SK-N-SH treated with all-trans-retinoic acid at 6 μM for 48 hours (cell line): ENCODE results near the gene HDAC4.

Source experiments
- ATAC-seq: fragments of 200-7000 bp; cut with Tn5 transposase; 3 replicates; pipeline ENCODE4 v1.9.1; 2020; ENCODE audit warnings: mild to moderate bottlenecking, moderate library complexity
- BACH2 ChIP-seq: fragments of 250-450 bp; sonication (Bioruptor Pico); IDR thresholded peaks from 2 replicates; pipeline ENCODE4 v1.9.0; 2021; ENCODE audit warnings: mild to moderate bottlenecking, borderline replicate concordance
- CSDC2 ChIP-seq: fragments of 250-450 bp; sonication (Bioruptor Pico); IDR thresholded peaks from 2 replicates; pipeline ENCODE4 v1.5.0; 2020; ENCODE audit warnings: mild to moderate bottlenecking, moderate library complexity
- ESRRG ChIP-seq: fragments of 250-450 bp; sonication (Bioruptor Pico); IDR thresholded peaks from 2 replicates; pipeline ENCODE4 v1.6.1; 2021; ENCODE audit warnings: mild to moderate bottlenecking
- GLIS3 ChIP-seq: fragments of 250-450 bp; sonication (Bioruptor Pico); IDR thresholded peaks from 2 replicates; pipeline ENCODE4 v1.5.0; 2020; ENCODE audit warnings: mild to moderate bottlenecking, moderate library complexity
- ISL1 ChIP-seq: fragments of 250-450 bp; sonication (Bioruptor Pico); IDR thresholded peaks from 2 replicates; pipeline ENCODE4 v2.1.2; 2022; ENCODE audit warnings: mild to moderate bottlenecking, moderate library complexity
- OSR1 ChIP-seq: fragments of 250-450 bp; sonication (Bioruptor Pico); IDR thresholded peaks from 2 replicates; pipeline ENCODE4 v1.8.0; 2022; ENCODE audit warnings: moderate library complexity, mild to moderate bottlenecking, inconsistent platforms
- PPARA ChIP-seq: fragments of 250-450 bp; sonication (Bioruptor Pico); IDR thresholded peaks from 2 replicates; pipeline ENCODE4 v1.5.0; 2020; ENCODE audit warnings: mild to moderate bottlenecking, borderline replicate concordance
- RARB ChIP-seq: fragments of 250-450 bp; sonication (Bioruptor Pico); IDR thresholded peaks from 2 replicates; pipeline ENCODE4 v1.8.0; 2021; ENCODE audit warnings: mild to moderate bottlenecking, moderate library complexity
- SNAI2 ChIP-seq: fragments of 250-450 bp; sonication (Bioruptor Pico); IDR thresholded peaks from 2 replicates; pipeline ENCODE4 v1.5.0; 2020; ENCODE audit warnings: mild to moderate bottlenecking, moderate library complexity
- TCF4 ChIP-seq: fragments of 250-450 bp; sonication (Bioruptor Pico); IDR thresholded peaks from 2 replicates; pipeline ENCODE4 v1.8.0; 2021; ENCODE audit warnings: mild to moderate bottlenecking, moderate library complexity, borderline replicate concordance
- TOX ChIP-seq: fragments of 250-450 bp; sonication (Bioruptor Pico); IDR thresholded peaks from 2 replicates; pipeline ENCODE4 v1.8.0; 2021; ENCODE audit warnings: mild to moderate bottlenecking, moderate library complexity, borderline replicate concordance
- ZC3H10 ChIP-seq: fragments of 250-450 bp; sonication (Bioruptor Pico); IDR thresholded peaks from 2 replicates; pipeline ENCODE4 v1.5.1; 2021; ENCODE audit warnings: mild to moderate bottlenecking, moderate library complexity
- ZFP3 ChIP-seq: fragments of 250-450 bp; sonication (Bioruptor Pico); IDR thresholded peaks from 2 replicates; pipeline ENCODE4 v1.5.0; 2020; ENCODE audit warnings: mild to moderate bottlenecking, moderate library complexity
- ZFP30 ChIP-seq: fragments of 450-650 bp; formaldehyde crosslinking; IDR thresholded peaks from 2 replicates; pipeline ENCODE4 v1.5.0; 2022; ENCODE audit warnings: mild to moderate bottlenecking, moderate library complexity
- ZNF565 ChIP-seq: fragments of 450-650 bp; formaldehyde crosslinking; conservative IDR thresholded peaks from 2 replicates; pipeline ENCODE4 v1.5.0; 2020; ENCODE audit warnings: low read depth, mild to moderate bottlenecking, moderate library complexity
- ZNF70 ChIP-seq: fragments of 450-650 bp; formaldehyde crosslinking; IDR thresholded peaks from 2 replicates; pipeline ENCODE4 v1.5.0; 2020; ENCODE audit warnings: mild to moderate bottlenecking, moderate library complexity
- ZNF8 ChIP-seq: fragments of 450-650 bp; formaldehyde crosslinking; IDR thresholded peaks from 2 replicates; pipeline ENCODE4 v1.5.0; 2020; ENCODE audit warnings: mild to moderate bottlenecking, moderate library complexity
- TF ChIP-seq, protein P1 (sequence below): fragments of 250-450 bp; sonication (Bioruptor Pico); IDR thresholded peaks from 2 replicates; pipeline ENCODE4 v1.8.0; 2020; ENCODE audit warnings: mild to moderate bottlenecking, moderate library complexity, borderline replicate concordance
- TF ChIP-seq, protein P2 (sequence below): fragments of 250-450 bp; sonication (Bioruptor Pico); IDR thresholded peaks from 2 replicates; pipeline ENCODE4 v1.5.1; 2020; ENCODE audit warnings: low read depth, mild to moderate bottlenecking, moderate library complexity
- TF ChIP-seq, protein P3 (sequence below): fragments of 250-450 bp; sonication (Bioruptor Pico); IDR thresholded peaks from 2 replicates; pipeline ENCODE4 v1.8.0; 2021; ENCODE audit warnings: low read depth, mild to moderate bottlenecking, moderate library complexity, borderline replicate concordance
- TF ChIP-seq, protein P4 (sequence below): fragments of 250-450 bp; sonication (Bioruptor Pico); IDR thresholded peaks from 2 replicates; pipeline ENCODE4 v1.5.0; 2020; ENCODE audit warnings: mild to moderate bottlenecking, moderate library complexity

HDAC4 gene

DNA sequence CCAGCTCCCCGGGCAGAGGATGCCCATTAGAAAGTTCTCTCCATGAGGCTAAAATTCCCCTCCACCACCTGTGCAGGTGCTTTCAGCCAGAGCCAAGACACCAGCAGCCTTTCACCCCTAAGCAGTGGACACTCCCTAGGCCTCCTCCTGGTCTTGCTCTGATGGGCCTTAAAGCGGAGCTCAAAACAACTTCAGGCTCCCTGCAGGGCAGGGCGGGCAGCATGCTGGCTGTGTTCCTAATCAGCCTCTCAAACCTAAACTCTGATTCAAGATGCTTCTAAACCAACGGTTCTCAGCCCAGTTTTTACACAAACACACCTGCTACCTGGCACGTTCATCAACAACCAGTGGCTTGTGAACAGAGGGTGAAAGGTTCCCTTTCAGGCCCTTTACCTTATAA is 298.6 kb downstream of the HDAC4 start:
- no peak for ATAC-seq
- TF ChIP-seq, protein P1, sequence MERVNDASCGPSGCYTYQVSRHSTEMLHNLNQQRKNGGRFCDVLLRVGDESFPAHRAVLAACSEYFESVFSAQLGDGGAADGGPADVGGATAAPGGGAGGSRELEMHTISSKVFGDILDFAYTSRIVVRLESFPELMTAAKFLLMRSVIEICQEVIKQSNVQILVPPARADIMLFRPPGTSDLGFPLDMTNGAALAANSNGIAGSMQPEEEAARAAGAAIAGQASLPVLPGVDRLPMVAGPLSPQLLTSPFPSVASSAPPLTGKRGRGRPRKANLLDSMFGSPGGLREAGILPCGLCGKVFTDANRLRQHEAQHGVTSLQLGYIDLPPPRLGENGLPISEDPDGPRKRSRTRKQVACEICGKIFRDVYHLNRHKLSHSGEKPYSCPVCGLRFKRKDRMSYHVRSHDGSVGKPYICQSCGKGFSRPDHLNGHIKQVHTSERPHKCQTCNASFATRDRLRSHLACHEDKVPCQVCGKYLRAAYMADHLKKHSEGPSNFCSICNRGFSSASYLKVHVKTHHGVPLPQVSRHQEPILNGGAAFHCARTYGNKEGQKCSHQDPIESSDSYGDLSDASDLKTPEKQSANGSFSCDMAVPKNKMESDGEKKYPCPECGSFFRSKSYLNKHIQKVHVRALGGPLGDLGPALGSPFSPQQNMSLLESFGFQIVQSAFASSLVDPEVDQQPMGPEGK (CRISPR knock-in tag) = no peak
- TF ChIP-seq ZC3H10 (no peak), SNAI2 (CRISPR knock-in tag) (no peak), ZNF70 (CRISPR knock-in tag) (no peak), ISL1 (CRISPR knock-in tag) (no peak), ZFP30 (CRISPR knock-in tag) (no peak), ESRRG (CRISPR knock-in tag) (no peak), TOX (CRISPR knock-in tag) (no peak), ZFP3 (CRISPR knock-in tag) (no peak), ZNF565 (no peak), PPARA (no peak)

DNA sequence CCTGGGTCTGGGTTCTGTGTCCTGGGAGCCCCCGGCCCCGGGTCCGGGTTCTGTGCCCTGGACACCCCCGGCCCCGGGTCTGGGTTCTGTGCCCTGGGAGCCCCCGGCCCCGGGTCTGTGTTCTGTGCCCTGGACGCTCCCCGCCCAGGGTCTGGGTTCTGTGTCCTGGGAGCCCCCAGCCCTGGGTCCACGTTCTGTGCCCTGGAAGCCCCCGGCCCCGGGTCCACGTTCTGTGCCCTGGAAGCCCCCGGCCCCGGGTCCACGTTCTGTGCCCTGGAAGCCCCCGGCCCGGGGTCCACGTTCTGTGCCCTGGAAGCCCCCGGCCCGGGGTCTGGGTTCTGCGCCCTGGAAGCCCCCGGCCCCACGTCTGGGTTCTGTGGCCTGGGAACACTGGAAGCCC is 299.0 kb downstream of the HDAC4 start:
- ATAC-seq = no peak
- no peak for TF ChIP-seq ZC3H10
- TF ChIP-seq GLIS3 (CRISPR knock-in tag) = no peak
- TF ChIP-seq OSR1 (CRISPR knock-in tag) = no peak
- no peak for TF ChIP-seq TOX (CRISPR knock-in tag)
- no peak for TF ChIP-seq ZNF8 (CRISPR knock-in tag)
- no peak for TF ChIP-seq TCF4
- no peak for TF ChIP-seq ZFP30 (CRISPR knock-in tag)
- no peak for TF ChIP-seq ESRRG (CRISPR knock-in tag)
- no peak for TF ChIP-seq ZFP3 (CRISPR knock-in tag)
- no peak for TF ChIP-seq ISL1 (CRISPR knock-in tag)
- TF ChIP-seq, protein P2, sequence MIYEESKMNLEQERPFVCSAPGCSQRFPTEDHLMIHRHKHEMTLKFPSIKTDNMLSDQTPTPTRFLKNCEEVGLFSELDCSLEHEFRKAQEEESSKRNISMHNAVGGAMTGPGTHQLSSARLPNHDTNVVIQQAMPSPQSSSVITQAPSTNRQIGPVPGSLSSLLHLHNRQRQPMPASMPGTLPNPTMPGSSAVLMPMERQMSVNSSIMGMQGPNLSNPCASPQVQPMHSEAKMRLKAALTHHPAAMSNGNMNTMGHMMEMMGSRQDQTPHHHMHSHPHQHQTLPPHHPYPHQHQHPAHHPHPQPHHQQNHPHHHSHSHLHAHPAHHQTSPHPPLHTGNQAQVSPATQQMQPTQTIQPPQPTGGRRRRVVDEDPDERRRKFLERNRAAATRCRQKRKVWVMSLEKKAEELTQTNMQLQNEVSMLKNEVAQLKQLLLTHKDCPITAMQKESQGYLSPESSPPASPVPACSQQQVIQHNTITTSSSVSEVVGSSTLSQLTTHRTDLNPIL (CRISPR knock-in tag) = no peak
- no peak for TF ChIP-seq ZNF565
- TF ChIP-seq CSDC2 = no peak
- TF ChIP-seq, protein P1 (CRISPR knock-in tag) = no peak
- TF ChIP-seq ZNF70 (CRISPR knock-in tag) = no peak
- no peak for TF ChIP-seq RARB (CRISPR knock-in tag)
- TF ChIP-seq, protein P3, sequence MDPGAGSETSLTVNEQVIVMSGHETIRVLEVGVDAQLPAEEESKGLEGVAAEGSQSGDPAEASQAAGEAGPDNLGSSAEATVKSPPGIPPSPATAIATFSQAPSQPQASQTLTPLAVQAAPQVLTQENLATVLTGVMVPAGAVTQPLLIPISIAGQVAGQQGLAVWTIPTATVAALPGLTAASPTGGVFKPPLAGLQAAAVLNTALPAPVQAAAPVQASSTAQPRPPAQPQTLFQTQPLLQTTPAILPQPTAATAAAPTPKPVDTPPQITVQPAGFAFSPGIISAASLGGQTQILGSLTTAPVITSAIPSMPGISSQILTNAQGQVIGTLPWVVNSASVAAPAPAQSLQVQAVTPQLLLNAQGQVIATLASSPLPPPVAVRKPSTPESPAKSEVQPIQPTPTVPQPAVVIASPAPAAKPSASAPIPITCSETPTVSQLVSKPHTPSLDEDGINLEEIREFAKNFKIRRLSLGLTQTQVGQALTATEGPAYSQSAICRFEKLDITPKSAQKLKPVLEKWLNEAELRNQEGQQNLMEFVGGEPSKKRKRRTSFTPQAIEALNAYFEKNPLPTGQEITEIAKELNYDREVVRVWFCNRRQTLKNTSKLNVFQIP (CRISPR knock-in tag) = no peak
- TF ChIP-seq, protein P4, sequence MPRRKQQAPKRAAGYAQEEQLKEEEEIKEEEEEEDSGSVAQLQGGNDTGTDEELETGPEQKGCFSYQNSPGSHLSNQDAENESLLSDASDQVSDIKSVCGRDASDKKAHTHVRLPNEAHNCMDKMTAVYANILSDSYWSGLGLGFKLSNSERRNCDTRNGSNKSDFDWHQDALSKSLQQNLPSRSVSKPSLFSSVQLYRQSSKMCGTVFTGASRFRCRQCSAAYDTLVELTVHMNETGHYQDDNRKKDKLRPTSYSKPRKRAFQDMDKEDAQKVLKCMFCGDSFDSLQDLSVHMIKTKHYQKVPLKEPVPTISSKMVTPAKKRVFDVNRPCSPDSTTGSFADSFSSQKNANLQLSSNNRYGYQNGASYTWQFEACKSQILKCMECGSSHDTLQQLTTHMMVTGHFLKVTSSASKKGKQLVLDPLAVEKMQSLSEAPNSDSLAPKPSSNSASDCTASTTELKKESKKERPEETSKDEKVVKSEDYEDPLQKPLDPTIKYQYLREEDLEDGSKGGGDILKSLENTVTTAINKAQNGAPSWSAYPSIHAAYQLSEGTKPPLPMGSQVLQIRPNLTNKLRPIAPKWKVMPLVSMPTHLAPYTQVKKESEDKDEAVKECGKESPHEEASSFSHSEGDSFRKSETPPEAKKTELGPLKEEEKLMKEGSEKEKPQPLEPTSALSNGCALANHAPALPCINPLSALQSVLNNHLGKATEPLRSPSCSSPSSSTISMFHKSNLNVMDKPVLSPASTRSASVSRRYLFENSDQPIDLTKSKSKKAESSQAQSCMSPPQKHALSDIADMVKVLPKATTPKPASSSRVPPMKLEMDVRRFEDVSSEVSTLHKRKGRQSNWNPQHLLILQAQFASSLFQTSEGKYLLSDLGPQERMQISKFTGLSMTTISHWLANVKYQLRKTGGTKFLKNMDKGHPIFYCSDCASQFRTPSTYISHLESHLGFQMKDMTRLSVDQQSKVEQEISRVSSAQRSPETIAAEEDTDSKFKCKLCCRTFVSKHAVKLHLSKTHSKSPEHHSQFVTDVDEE (CRISPR knock-in tag) = no peak

DNA sequence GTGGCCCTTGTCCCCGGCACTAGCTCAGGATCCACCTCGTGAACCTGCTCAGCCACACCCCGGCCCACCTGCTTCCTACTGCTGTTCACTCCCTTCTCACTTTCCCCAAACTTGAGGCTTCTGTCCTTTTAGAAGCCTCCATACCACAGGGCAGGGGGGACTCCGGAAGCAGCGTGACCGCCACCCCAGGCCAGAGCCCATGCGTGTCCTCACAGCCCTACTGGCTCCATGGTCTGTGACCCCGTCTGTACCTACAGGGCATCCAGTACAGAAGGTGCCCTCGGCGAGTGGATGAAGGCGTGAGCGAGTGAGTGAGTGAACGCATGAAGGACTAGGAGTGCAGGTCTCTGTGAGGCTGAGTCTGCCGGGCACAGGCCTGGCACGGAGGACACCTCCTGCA is 299.7 kb downstream of the HDAC4 start:
- no peak for ATAC-seq
- TF ChIP-seq, protein P3 (CRISPR knock-in tag) = no peak
- no peak for TF ChIP-seq BACH2 (CRISPR knock-in tag)
